Stomach (tissue), 4 donors: Measurements from ENCODE around the gene KHDRBS2.

Experiments used
- POLR2A ChIP-seq, 4 donors: fragments of 450-650 bp; IDR thresholded peaks; one replicate each; pipeline ENCODE4 v1.6.1; 2016; ENCODE audit warnings: antibody characterized with exemption in 4 of 4, control low read depth in 2 of 4, mild to moderate bottlenecking in 1 of 4, moderate library complexity in 1 of 4
- TF ChIP-seq, protein P1 (sequence below), 7 experiments: fragments of 450-650 bp in 4 of 7; fragments of 200-600 bp in 3 of 7; sonication (generic) in 3 of 7; IDR thresholded peaks; one replicate each; pipeline ENCODE4 v1.5.1; 2016 to 2019; ENCODE audit warnings: antibody characterized with exemption in 7 of 7, control low read depth in 2 of 7, mild to moderate bottlenecking in 1 of 7

GRCh38 chr6:62246087-62246486, 39.9 kb downstream of the KHDRBS2 start:
- TF ChIP-seq, protein P1, sequence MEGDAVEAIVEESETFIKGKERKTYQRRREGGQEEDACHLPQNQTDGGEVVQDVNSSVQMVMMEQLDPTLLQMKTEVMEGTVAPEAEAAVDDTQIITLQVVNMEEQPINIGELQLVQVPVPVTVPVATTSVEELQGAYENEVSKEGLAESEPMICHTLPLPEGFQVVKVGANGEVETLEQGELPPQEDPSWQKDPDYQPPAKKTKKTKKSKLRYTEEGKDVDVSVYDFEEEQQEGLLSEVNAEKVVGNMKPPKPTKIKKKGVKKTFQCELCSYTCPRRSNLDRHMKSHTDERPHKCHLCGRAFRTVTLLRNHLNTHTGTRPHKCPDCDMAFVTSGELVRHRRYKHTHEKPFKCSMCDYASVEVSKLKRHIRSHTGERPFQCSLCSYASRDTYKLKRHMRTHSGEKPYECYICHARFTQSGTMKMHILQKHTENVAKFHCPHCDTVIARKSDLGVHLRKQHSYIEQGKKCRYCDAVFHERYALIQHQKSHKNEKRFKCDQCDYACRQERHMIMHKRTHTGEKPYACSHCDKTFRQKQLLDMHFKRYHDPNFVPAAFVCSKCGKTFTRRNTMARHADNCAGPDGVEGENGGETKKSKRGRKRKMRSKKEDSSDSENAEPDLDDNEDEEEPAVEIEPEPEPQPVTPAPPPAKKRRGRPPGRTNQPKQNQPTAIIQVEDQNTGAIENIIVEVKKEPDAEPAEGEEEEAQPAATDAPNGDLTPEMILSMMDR (IDR thresholded peaks at IDR 0.05): no peak
- no peak for TF ChIP-seq POLR2A (IDR thresholded peaks at IDR 0.05)
